Esophagus squamous epithelium (tissue), 4 donors: ENCODE results near the gene CDKN2B-AS1.

Source experiments
- POLR2A ChIP-seq, 4 donors: fragments of 450-650 bp; IDR thresholded peaks; one replicate each; pipeline ENCODE4 v1.6.1; 2017; ENCODE audit warnings: antibody characterized with exemption in 4 of 4, mild to moderate bottlenecking in 4 of 4, moderate library complexity in 3 of 4
- TF ChIP-seq, protein P1 (sequence below), 6 experiments: fragments of 450-650 bp in 4 of 6; fragments of 200-600 bp in 2 of 6; sonication (generic) in 2 of 6; IDR thresholded peaks; one replicate each; pipeline ENCODE4 v1.5.1; 2016 to 2019; ENCODE audit warnings: antibody characterized with exemption in 6 of 6, mild to moderate bottlenecking in 4 of 6, moderate library complexity in 4 of 6

DNA sequence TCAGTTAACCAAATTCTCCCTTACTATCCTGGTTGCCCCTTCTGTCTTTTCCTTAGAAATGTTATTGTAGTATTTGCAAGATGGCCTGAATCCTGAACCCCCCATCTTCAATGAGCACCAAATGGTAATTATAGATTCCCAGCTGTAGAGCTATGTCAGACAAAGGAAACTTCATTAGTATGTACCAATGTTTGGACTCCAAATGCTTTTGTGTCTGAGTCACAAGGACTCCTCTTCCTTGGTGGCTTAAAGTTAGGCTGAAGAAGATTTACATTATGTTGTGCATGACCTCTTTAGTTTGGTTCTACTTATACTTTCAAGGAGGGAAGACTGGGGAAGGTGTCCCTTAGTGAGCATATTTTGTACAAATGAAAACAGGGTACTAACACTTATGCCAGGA lies 120.4 kb downstream of the CDKN2B-AS1 start:
- no peak for TF ChIP-seq POLR2A (IDR thresholded peaks at IDR 0.05)
- TF ChIP-seq, protein P1, sequence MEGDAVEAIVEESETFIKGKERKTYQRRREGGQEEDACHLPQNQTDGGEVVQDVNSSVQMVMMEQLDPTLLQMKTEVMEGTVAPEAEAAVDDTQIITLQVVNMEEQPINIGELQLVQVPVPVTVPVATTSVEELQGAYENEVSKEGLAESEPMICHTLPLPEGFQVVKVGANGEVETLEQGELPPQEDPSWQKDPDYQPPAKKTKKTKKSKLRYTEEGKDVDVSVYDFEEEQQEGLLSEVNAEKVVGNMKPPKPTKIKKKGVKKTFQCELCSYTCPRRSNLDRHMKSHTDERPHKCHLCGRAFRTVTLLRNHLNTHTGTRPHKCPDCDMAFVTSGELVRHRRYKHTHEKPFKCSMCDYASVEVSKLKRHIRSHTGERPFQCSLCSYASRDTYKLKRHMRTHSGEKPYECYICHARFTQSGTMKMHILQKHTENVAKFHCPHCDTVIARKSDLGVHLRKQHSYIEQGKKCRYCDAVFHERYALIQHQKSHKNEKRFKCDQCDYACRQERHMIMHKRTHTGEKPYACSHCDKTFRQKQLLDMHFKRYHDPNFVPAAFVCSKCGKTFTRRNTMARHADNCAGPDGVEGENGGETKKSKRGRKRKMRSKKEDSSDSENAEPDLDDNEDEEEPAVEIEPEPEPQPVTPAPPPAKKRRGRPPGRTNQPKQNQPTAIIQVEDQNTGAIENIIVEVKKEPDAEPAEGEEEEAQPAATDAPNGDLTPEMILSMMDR (IDR thresholded peaks at IDR 0.05), result no peak
